Effector memory CD4-positive, alpha-beta T cell (primary cell): ENCODE measurements around the gene PDCD10.
A peak's percentile ranks its signal among the peaks of the same experiment; 100 is the strongest.

ENCODE experiments used
- DNase-seq, 3 donors: peaks; one replicate each; pipeline ENCODE4 v3.0.0-alpha.2; 2020
- H3K27ac ChIP-seq: 2 replicates; pipeline ENCODE4 v1.7.0; 2013; ENCODE audit warnings: mild to moderate bottlenecking, low read length, moderate library complexity; ENCODE audit not compliant: insufficient read depth, poor library complexity, severe bottlenecking
- H3K27me3 ChIP-seq: replicated peaks from 2 replicates; pipeline ENCODE4 v1.7.0; 2013; ENCODE audit warnings: mild to moderate bottlenecking, low read length; ENCODE audit not compliant: insufficient read depth, control insufficient read depth, poor library complexity, severe bottlenecking
- H3K36me3 ChIP-seq: 2 replicates; pipeline ENCODE4 v1.7.0; 2013; ENCODE audit warnings: mild to moderate bottlenecking, low read length, moderate library complexity; ENCODE audit not compliant: control insufficient read depth, insufficient read depth
- H3K4me1 ChIP-seq: 2 replicates; pipeline ENCODE4 v1.7.0; 2013; ENCODE audit warnings: low read length, mild to moderate bottlenecking; ENCODE audit not compliant: control insufficient read depth, insufficient read depth, poor library complexity, severe bottlenecking
- H3K4me3 ChIP-seq: 2 replicates; pipeline ENCODE4 v1.7.0; 2013; ENCODE audit warnings: low read length, low read depth, mild to moderate bottlenecking; ENCODE audit not compliant: insufficient read depth, poor library complexity, severe bottlenecking
- H3K9me3 ChIP-seq: 2 replicates; pipeline ENCODE4 v1.7.0; 2013; ENCODE audit warnings: mild to moderate bottlenecking, low read length, moderate library complexity; ENCODE audit not compliant: control insufficient read depth

PDCD10 gene

DNA sequence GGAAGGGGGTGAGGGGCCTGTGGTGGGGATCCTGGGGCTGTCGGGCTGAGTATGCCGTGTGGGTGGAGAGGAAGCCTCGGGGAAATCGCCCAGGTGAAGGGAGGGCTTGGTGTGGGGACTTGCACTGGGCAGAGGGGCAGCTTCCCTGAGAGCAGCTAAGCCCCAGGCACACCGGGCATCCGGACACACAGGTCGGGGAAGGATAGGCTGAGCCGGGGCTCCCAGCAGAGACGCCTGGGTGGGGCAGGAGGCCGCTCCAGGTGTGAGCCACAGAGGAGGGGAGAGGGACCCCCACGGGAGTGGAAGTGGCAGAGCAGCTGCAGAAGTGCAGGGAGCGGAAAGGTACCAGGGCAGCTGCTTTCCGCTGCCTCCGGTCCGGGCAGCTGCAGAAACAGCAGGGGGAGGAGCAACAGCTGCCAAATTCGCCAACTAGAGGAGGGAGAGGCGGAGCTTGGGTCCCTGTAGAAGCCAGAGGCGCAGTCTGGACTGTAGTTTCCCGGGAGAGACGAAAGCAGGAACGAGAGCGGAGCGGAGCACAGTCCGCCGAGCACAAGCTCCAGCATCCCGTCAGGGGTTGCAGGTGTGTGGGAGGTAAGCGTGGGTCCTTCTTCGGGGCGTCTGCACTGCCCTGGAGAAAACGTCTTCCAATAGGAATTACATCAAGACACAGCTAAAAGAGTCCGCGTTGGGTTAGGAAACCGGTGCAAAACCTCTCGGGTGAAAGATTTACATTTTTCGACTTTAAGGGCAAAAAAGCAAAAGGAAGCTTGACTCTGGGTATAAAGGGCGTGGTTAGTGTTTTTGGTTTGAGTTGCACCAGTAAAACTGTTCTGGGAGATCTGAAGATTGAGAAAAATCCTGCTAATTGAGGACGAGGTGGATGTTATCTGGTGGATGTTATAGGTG is 794 bp upstream of the PDCD10 start, which contains the start of gene SERPINI1:
Gene SERPINI1, plus strand, starts transcription at position 489 of the 906 bp plus-strand sequence. CDS start 53,408 bp downstream, outside the sequence.
- Histone ChIP-seq H3K4me3 (peak within 1 kb of the TSS; percentile 96), H3K27ac (peak within 1 kb of the TSS; percentile 79), H3K4me1 (peaks cover 5% of the 10 kb centered on the region), H3K27me3 (no peaks in the 10 kb centered on the region), H3K9me3 (no peaks in the 10 kb centered on the region), H3K36me3 (no peaks in the 10 kb centered on the region)
- peak; percentile 54 to 74 (median 66) for DNase-seq

DNA sequence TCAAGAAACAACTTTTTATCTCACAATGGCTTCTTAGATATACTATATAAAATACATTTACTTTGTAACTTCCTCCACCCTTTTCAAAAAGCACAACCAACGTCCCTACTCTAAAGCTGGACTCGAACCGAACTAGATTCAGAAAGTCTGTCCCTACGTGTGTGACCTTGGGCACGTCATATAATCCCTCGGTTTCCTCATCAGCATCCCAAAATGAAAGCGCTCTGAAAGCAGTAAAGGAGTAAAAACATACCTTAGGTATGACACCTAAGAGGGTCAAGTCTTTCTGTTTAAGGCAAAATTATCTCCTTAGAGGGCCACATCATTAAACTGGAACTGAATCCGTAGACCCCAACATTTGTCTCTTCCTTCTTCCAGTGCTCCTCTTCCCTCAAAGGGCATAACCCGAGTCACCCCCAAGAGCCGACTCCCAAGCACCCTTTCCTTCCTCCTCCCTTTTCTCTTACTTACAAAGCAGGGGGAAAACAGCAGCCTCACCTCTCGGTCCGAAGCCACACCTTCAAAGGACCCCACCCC is 663 bp downstream of the PDCD10 start:
- Histone ChIP-seq H3K9me3 (no peaks in the 10 kb centered on the region), H3K4me3 (peak overlapping the region; percentile 96), H3K27me3 (no peaks in the 10 kb centered on the region), H3K36me3 (no peaks in the 10 kb centered on the region), H3K27ac (peak overlapping the region; percentile 79), H3K4me1 (peaks cover 5% of the 10 kb centered on the region)
- no peak for DNase-seq

GRCh38 chr3:167732313-167733065 is 2.2 kb downstream of the PDCD10 start:
- Histone ChIP-seq H3K9me3 (no peaks in the 10 kb centered on the region), H3K27ac (no peak overlapping the region), H3K4me1 (peaks cover 5% of the 10 kb centered on the region), H3K4me3 (no peak overlapping the region), H3K27me3 (no peaks in the 10 kb centered on the region), H3K36me3 (no peaks in the 10 kb centered on the region)
- no peak for DNase-seq

- Histone ChIP-seq H3K9me3 (no peaks in the 10 kb centered on the region), H3K27me3 (no peaks in the 10 kb centered on the region), H3K4me1 (peaks cover 4% of the 10 kb centered on the region), H3K4me3 (no peak overlapping the region), H3K27ac (no peak overlapping the region), H3K36me3 (no peaks in the 10 kb centered on the region)
- DNase-seq, result no peak
Observed at GRCh38 chr3:167731393-167731792, 3.3 kb downstream of the PDCD10 start.

- H3K4me1 ChIP-seq, result peaks cover 7% of the 10 kb centered on the region
- DNase-seq, result no peak
- H3K27ac ChIP-seq, result no peak overlapping the region
- H3K4me3 ChIP-seq, result no peak overlapping the region
- no peaks in the 10 kb centered on the region for H3K9me3 ChIP-seq
- no peaks in the 10 kb centered on the region for H3K27me3 ChIP-seq
- no peaks in the 10 kb centered on the region for H3K36me3 ChIP-seq
Observed at GRCh38 chr3:167729591-167729990, 5.1 kb downstream of the PDCD10 start.

DNA sequence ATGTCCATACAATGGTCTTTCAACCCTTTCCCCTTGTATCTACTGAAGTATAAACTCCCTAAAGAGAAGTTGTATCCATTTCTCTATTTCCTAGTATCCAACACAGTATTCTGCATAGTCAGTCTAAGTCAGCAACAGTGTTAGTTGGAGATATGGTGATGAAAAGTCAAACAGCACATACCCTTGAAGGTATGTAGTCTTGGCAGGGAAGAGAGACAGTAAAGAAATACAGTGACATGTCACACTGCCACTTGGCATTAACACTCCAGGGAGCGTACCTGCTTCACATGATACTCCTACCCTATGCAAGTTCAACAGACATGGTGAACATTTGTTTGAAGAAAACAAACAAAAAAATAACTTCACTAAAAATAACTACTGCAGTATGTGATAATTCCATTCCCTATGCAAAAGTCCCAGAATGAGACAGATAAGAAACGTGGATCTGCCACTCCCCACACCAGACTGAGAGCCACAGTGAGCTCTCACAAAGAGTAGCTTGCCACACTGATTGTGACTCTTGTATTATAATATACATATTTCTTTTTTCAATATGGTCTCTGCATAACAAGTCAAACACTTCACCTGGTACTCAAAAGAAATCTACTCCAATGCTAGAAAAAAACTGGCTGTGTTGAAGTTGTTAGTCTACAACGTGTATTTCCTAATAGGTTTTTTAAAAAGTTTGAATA is 5.9 kb downstream of the PDCD10 start:
- peaks cover 7% of the 10 kb centered on the region for H3K4me1 ChIP-seq
- DNase-seq, result no peak
- no peaks in the 10 kb centered on the region for H3K9me3 ChIP-seq
- H3K4me3 ChIP-seq, result no peak overlapping the region
- no peaks in the 10 kb centered on the region for H3K36me3 ChIP-seq
- H3K27me3 ChIP-seq, result no peaks in the 10 kb centered on the region
- no peak overlapping the region for H3K27ac ChIP-seq

DNA sequence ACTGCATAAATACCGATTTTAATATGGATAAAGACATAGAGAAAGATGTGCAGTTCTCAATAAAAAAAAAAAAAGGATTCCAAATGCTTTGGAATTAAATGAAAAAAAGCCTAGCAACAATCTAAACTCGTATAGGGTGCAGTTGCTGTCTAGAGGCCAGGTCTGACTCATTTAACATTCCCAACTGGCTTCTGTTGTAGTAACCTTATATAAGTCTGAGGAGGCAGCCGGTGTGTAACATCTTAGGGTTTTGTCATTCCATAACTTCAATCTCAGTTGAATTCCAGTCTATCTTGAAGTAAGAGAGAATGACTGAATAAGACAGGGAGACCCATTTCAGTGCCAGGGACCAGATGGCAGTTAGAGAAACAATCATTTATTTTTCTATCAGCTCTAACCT is 6.5 kb downstream of the PDCD10 start:
- Histone ChIP-seq H3K27me3 (no peaks in the 10 kb centered on the region), H3K9me3 (no peaks in the 10 kb centered on the region), H3K27ac (no peak overlapping the region), H3K4me3 (no peak overlapping the region), H3K4me1 (peaks cover 7% of the 10 kb centered on the region), H3K36me3 (peaks cover 2% of the 10 kb centered on the region)
- DNase-seq, result no peak

GRCh38 chr3:167723872-167724271 is 10.8 kb downstream of the PDCD10 start:
- no peaks in the 10 kb centered on the region for H3K27me3 ChIP-seq
- H3K36me3 ChIP-seq, result peaks cover 14% of the 10 kb centered on the region
- no peak overlapping the region for H3K4me3 ChIP-seq
- H3K9me3 ChIP-seq, result no peaks in the 10 kb centered on the region
- no peak for DNase-seq
- no peak overlapping the region for H3K27ac ChIP-seq
- peaks cover 7% of the 10 kb centered on the region for H3K4me1 ChIP-seq

DNA sequence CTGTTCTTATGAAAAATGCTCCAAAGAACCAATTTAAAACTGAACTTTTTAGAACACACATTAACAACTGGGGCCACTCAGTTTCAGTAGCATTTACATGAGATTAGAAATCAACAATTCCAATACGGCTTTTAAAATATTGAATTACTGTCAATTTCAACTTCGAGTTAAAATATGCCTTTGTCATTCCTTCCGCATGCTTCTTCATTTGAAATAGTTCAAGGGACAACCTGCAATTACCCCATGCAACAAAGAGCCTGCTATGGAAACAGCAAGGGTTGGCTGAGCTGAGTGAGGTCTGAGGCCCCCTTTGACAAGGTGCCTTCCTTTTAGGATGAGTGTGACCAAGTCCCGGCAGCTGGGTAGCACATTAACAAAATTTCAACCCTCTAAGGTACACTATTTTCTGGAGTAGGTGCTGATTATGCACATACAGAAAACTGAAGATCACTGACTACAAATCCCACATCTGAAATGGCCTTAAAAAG is 11.6 kb downstream of the PDCD10 start:
- no peak for DNase-seq

More for the DNA sequence above, 11.6 kb downstream of the PDCD10 start:
- no peaks in the 10 kb centered on the region for H3K27me3 ChIP-seq
- no peaks in the 10 kb centered on the region for H3K9me3 ChIP-seq
- peaks cover 7% of the 10 kb centered on the region for H3K4me1 ChIP-seq
- peaks cover 22% of the 10 kb centered on the region for H3K36me3 ChIP-seq
- no peak overlapping the region for H3K4me3 ChIP-seq
- no peak overlapping the region for H3K27ac ChIP-seq
